Activated CD4-positive, alpha-beta T cell treated with anti-CD3 and anti-CD28 coated beads for 4 hours (primary cell): Measurements from ENCODE around the gene WNT7A.

Source experiments
- DNase-seq, 2 donors: peaks; one replicate each; pipeline ENCODE4 v3.0.0-alpha.2; 2020

WNT7A gene

DNA sequence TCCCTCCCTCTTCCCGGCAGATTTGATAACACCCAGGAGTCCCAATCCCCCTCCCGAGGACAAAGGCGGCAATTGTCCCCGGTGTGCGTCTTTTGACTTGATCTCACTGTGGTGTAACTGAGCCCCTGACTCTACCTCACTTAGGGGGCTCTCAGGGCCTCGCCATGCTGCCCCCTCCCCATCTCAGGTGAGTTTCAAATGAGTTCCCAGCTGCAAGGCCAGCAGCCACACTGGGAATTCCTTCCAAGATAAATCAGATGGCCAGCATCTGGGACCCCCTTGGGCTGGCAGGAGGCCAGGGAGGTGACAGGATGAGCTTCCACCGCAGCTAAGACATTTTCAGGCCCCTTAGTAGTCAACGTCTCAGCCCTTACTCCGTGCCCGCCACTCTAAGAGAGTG lies 35.0 kb downstream of the WNT7A start:
- no peak for DNase-seq

DNA sequence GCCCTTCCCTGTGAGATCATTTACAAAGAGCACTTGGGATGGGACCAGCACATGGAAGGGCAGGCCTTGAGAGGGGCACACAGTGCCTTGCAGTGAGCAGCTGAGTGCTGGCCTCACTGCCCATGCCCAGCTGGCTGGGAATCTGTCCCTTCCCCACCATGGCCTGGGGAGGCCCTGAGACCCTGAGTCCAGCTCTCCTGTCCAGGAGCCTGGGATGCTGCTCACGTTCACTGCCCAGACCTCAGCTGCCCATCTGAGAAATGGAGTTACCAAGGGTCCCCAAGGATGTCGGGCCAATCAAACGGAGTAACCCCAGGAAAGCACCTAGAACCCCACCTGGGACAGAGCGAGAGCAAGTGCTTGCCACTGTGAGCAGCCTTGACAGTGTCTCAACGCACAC lies 35.6 kb downstream of the WNT7A start:
- no peak for DNase-seq

DNA sequence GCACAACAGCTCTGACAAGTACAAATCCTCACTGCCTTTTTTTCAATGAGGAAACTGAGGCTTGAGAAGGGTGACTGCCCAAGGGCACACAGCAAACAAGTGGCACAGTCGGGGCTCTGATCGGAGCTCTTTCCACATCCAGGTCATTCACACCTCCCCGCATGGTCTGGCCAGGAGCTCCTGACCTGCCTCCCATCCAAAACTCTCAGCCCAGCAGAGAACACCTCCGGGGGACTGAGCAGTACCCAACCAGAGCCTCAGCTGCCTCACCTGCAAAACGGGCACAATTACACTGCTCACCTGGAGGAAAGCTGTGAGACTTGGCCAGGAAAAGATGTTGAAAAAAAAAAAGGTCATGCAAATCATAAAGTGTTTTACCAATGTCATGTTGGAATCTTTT lies 36.5 kb downstream of the WNT7A start:
- no peak for DNase-seq

DNA sequence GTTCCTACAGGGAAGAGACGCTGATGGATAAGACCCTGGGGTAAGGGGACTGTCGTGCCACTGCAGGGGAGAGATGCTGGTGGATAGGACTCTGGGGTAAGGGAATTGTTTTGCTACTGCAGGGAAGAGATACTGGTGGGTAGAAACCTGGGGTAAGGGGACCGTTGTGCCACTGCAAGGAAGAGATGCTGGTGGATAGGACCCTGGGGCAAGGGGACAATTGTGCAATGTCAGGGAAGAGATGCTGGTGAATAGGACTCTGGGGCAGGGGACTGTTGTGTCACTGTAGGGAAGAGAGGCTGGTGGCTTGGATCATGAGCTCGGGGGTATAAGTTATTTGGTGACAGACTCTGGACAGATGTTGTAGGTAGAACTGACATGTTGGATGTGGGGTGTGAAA lies 37.6 kb downstream of the WNT7A start:
- no peak for DNase-seq

GRCh38 chr3:13841826-13842225 lies 38.0 kb downstream of the WNT7A start:
- no peak for DNase-seq

DNA sequence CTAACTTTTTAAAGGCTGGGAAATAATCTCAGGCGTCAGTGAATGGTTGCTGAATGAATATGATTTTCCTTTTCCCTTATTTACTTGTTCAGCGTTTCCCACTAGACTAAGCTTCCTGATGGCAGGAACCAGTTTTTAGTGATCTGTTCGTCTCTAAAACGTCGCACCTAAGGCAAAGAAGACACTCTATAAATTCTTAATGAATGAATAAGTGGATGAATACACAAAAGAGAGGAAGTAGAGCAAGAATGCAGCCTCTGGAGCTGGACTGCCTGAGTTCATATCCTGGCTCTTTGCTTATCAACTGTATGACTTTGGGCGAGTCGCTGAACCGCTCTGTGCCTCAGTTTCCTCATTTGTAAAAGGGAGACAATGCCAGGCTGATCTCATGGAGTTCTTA lies 38.7 kb downstream of the WNT7A start:
- no peak for DNase-seq

GRCh38 chr3:13840456-13840855 lies 39.4 kb downstream of the WNT7A start:
- no peak for DNase-seq

DNA sequence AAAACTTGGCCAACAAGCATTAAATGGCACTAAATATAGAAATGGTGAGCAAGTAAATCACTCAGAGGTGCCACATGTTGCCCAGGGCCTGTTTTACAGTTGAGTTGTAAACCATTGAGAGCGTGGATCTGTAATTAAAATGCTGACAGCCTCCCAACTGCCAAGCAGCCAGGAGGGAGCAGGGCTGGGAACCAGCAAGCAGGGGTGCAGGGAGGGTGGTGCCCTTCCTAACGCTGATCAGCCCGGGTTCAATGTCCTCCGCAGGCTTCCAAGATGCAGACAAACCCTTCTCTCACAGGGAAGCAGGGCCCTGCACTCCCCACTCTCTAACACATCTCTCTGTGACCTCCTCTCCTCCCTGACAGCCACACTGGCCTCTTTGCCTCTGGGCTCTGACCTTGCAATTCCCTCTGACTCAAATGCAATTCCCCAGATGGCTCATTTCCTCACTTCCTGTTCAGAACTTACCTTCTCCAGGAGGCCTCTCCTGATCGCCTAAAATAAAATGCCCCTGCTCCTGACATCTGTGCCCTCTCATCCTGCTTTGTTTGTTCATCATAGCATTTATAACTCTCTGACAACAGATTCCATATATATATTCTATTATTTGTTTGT lies 40.0 kb downstream of the WNT7A start:
- DNase-seq: no peak

DNA sequence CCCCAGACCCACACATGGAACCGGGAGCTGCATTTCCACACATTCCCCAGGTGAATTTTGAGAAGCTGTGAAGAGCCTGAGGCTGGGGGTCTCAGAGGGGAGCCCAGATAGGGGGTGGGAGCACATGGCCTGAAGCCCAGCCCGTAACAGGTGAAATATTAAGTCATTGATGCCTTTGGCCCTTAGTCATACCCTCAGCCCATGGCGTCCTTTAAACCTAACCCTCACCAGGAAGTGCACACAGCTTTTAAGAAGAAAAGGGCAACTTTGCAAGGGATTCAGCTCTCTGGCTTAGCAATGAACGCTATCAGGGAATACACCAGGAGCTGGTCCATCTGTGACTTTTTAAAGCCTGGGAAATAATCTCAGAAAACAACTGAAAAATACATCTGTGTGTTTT lies 40.6 kb downstream of the WNT7A start:
- no peak for DNase-seq

GRCh38 chr3:13838421-13838820 lies 41.5 kb downstream of the WNT7A start:
- no peak for DNase-seq

DNA sequence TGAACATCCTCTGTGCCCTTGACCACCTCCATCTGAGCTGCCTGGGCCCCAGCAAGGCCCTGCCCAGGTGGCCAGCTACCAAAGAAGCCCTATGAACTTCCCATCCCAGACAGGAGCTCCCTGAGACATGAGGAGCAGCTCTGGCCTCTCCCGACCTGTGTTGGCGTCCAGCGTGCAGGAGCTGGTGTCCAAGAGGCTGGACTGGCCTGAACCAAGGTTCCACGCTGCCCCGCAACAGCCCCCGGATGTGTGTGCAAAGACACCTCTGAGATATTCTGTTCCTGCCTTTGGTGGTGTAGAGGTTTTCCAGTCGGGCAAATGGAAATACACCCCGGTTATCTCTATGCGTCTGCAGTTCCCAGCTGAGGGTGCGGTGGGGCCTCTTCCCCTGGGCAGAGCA lies 42.1 kb downstream of the WNT7A start:
- no peak for DNase-seq

DNA sequence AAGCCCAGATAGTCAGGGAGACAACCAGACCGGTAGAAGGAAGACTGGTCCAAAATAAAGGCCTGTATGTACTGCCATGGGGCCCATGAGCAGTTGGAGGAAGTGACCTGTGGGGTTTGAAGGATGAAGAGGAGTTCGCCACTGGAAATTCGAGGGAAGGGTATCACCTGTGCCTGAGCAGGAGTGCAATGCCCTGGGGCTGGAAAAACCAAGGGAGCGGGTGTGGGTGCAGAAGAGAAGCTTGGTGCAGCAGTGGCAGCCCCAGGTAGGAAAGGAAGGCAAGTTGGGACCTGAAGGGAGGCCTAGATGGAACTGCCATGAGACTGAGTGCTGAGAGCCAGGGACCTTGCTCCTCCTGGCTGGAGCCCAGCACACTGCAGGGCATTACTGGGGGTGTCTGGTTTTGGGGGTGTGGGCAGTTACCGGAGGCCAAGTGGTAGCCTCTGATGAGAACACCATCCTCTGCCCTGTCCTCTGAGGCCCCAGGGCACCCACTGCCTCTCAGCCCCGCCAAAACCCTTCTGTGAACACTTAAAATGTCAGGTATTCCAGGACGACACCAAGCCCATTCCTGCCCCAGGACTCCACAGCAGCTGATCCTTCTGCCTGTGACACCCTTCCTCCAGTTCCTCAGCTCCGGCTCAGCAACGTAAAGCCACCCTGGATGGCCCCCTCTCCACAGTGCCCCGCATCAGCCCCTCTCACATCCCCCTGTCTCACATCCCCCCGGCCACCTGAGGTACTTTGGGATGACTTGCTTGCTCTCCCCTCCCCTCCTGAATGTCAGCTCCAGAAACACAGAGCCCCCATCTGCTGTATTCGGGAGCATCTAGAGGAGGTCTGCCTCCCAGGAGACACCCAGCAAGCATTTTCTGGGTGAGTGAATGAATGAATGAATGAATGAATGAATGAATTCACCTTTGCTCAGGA lies 42.9 kb downstream of the WNT7A start:
- no peak for DNase-seq

- DNase-seq: no peak
Observed at GRCh38 chr3:13835246-13835645, 44.6 kb downstream of the WNT7A start.

GRCh38 chr3:13834258-13835035 lies 45.4 kb downstream of the WNT7A start:
- DNase-seq: no peak

GRCh38 chr3:13833506-13834257 lies 46.2 kb downstream of the WNT7A start:
- no peak for DNase-seq

GRCh38 chr3:13832130-13832529 lies 47.7 kb downstream of the WNT7A start:
- no peak for DNase-seq

DNA sequence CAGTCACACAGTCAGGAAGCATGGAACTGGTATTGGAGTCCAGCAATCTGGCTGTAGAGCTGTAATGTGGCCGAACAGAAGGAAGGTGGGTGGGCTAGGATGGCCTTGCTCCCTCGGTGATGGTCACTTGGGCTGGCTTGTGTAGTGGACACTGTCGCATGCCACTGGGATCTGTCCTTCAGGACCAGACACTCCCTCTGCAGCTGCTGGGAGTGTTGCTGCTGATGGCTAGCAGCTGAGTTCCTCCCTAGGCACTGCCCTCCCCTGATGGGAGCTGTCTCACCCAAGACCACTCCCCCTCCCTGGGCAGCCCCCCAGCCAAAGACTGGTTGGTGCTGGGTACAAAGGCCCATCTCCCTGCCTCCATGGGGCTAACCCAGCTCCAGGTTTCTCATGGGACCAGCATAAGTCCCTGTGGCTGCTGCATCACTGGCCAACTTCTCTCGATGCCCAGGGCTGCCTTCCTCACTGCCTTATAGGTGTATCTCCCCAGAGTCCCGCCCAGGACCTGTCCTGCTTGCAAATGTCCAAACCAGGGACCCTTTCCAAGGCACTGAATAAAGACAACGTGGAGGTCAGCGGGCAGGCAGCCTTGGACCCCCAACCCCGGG lies 48.4 kb downstream of the WNT7A start:
- DNase-seq: no peak

GRCh38 chr3:13829311-13829710 lies 50.6 kb downstream of the WNT7A start:
- DNase-seq: no peak

DNA sequence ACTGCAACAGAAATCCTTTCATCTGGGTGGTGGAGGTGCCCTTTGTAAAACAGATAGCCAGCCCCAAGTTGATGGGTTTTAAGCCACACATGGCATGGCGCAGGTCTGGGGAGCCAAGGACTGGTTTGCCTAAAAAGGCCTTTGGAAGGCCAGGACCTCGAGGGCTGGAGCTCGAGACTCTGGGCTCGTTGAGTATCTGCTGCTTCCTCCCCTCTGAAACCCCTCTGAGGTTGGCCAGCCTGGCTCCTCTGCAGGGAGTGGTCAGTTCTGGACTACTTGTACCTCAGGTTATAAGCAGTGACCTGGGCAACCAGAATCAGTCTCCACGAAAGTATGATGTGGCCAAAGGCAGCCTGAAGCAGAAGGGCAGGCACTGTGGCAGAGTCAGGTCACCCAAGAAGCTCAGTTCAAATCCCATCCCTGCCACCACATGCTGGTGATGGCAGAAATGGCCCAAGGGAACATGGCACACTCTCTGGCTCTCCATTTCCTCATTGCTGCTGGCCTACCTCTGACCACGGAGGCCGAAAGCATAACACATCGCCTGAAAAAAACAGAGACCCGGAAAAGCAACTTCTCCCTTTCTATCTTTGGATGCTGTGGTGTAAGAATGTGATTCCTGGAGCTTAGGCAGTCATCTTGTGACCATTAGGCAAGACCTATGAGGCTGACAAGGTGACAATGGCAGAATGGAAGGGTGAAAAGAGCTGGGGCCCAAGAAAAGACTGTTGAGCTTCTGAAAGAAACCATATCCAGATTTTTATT lies 51.2 kb downstream of the WNT7A start:
- no peak for DNase-seq

GRCh38 chr3:13827699-13828098 lies 52.2 kb downstream of the WNT7A start:
- DNase-seq: no peak

- DNase-seq: no peak
Observed at GRCh38 chr3:13827256-13827655, 52.6 kb downstream of the WNT7A start.

GRCh38 chr3:13826672-13827071 lies 53.2 kb downstream of the WNT7A start:
- no peak for DNase-seq
